Right lobe of liver (tissue), 6 donors: ENCODE data around the gene ZMIZ1. TPM values are rescaled to one million over a fixed set of nuclear protein-coding genes. Genes with fewer than 3 reads are reported as not detected.

Experiments
- ATAC-seq, 4 donors: fragments of 200-7000 bp; cut with Tn5 transposase; one replicate each; pipeline ENCODE4 v1.9.1; 2020; ENCODE audit warnings: mild to moderate bottlenecking in 4 of 4, moderate library complexity in 4 of 4
- DNase-seq, 3 donors: peaks; one replicate each; pipeline ENCODE4 v3.0.0-alpha.2; 2020
- H3K27ac ChIP-seq, 3 donors: fragments of 200-600 bp; one replicate each; pipeline ENCODE4 v1.8.0; 2022
- H3K27me3 ChIP-seq, 2 donors: fragments of 200-600 bp; one replicate each; pipeline ENCODE4 v1.8.0; 2022
- H3K36me3 ChIP-seq, 4 donors: fragments of 200-600 bp; sonication (generic) in 1 of 4; one replicate each; pipeline versions ENCODE4 v1.5.1 to v1.8.0; 2017 to 2022; ENCODE audit warnings: control low read depth in 1 of 4
- H3K4me1 ChIP-seq, 4 donors: fragments of 200-600 bp; sonication (generic) in 1 of 4; one replicate each; pipeline versions ENCODE4 v1.5.1 to v1.8.0; 2017 to 2022; ENCODE audit warnings: control low read depth in 1 of 4
- H3K4me3 ChIP-seq, 3 donors: fragments of 200-600 bp; one replicate each; pipeline ENCODE4 v1.8.0; 2022
- H3K9me3 ChIP-seq, 4 donors: fragments of 200-600 bp; sonication (generic) in 1 of 4; one replicate each; pipeline versions ENCODE4 v1.5.1 to v1.8.0; 2017 to 2022; ENCODE audit warnings: control low read depth in 1 of 4
- POLR2A ChIP-seq: fragments of 450-650 bp; IDR thresholded peaks from one replicate; pipeline ENCODE4 v1.6.1; 2017; ENCODE audit warnings: antibody characterized with exemption, mild to moderate bottlenecking
- WGBS: methylation state at CpG from one replicate; pipeline ENCODE4 v1.1.6; 2018; ENCODE audit warnings: low coverage, low lambda C conversion rate; ENCODE audit not compliant: insufficient coverage; ENCODE audit errors: missing lambda C conversion rate; 5-methylcytosine and 5-hydroxymethylcytosine counted together
- intact Hi-C, 2 donors: fragments of 100-400 bp; cut with DNase I; formaldehyde crosslinking; loops; one replicate each; pipeline versions ENCODE4 v1.11.2 to v1.14.1; 2022
- total RNA-seq, 6 experiments: library from RNA; depleted of rRNA in 2 of 6; stranded (reverse); fragments of >200 nt in 2 of 6; fragmentation: NEBNext Ultra II Directional in 3 of 6; extraction: Animal tissue kit (Norgen Biotek cat#: 25700) in 3 of 6; gene quantifications; one replicate each; pipeline versions ENCODE4 v1.1.0 to v1.2.4, GENCODE V29; 2016 to 2023
- TF ChIP-seq, protein P1 (sequence below), 4 donors: fragments of 200-600 bp in 3 of 4; fragments of 450-650 bp in 1 of 4; IDR thresholded peaks; one replicate each; pipeline versions ENCODE4 v1.5.1 to v1.8.0; 2016 to 2022; ENCODE audit warnings: antibody characterized with exemption in 4 of 4, mild to moderate bottlenecking in 2 of 4
- donor health status: DM: no; HTN: yes; CAD: no.
- donor health status: DM: no; HTN: no; CAD: no.
- donor health status: DM: no; HTN: no; CAD: no.
- donor health status: DM: no; HTN: yes; CAD: no.
- donor health status: DM: no; HTN: yes; CAD: no.

ZMIZ1 gene
- total RNA-seq, 6 experiments from 2014 or later, result 9.9 to 22.8 (median 12.3) TPM

DNA sequence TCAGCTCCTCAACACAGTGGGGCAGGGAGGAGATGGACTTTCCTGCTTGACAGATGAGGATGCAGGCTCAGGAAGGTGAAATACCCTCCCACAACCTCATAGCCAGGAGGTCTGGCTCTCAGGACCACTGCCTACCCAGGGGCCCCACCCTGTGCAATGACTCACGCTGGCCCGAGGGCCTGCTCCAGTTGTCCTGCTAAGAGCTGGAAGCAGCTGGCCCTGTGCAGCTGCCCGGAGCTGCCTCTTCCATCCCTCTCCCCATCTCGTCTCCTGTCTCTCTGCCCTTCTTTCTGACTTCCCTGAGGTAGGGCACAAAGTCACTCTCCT is 123.9 kb downstream of the ZMIZ1 start:
- DNase-seq (no peak), ATAC-seq (no peak)
- 59% methylated on average over 3 of the region's 4 CpGs for WGBS
- no peaks in the 10 kb centered on the region for H3K27me3 ChIP-seq
- H3K27ac ChIP-seq, result no peak overlapping the region
- H3K36me3 ChIP-seq, result no peaks in the 10 kb centered on the region
- H3K4me1 ChIP-seq, result peaks cover 0 to 20% (median 7%) of the 10 kb centered on the region in 4 donors
- no peak overlapping the region for H3K4me3 ChIP-seq
- no peaks in the 10 kb centered on the region for H3K9me3 ChIP-seq
- intact Hi-C loops, result loop anchor here (10.0 kb wide), 4 partner anchors 98 to 208 kb away; partner anchors contain the start of gene ZMIZ1 (in 1 of the 2)
- TF ChIP-seq, protein P1, sequence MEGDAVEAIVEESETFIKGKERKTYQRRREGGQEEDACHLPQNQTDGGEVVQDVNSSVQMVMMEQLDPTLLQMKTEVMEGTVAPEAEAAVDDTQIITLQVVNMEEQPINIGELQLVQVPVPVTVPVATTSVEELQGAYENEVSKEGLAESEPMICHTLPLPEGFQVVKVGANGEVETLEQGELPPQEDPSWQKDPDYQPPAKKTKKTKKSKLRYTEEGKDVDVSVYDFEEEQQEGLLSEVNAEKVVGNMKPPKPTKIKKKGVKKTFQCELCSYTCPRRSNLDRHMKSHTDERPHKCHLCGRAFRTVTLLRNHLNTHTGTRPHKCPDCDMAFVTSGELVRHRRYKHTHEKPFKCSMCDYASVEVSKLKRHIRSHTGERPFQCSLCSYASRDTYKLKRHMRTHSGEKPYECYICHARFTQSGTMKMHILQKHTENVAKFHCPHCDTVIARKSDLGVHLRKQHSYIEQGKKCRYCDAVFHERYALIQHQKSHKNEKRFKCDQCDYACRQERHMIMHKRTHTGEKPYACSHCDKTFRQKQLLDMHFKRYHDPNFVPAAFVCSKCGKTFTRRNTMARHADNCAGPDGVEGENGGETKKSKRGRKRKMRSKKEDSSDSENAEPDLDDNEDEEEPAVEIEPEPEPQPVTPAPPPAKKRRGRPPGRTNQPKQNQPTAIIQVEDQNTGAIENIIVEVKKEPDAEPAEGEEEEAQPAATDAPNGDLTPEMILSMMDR (IDR thresholded peaks at IDR 0.05), result no peak
- no peak for TF ChIP-seq POLR2A

DNA sequence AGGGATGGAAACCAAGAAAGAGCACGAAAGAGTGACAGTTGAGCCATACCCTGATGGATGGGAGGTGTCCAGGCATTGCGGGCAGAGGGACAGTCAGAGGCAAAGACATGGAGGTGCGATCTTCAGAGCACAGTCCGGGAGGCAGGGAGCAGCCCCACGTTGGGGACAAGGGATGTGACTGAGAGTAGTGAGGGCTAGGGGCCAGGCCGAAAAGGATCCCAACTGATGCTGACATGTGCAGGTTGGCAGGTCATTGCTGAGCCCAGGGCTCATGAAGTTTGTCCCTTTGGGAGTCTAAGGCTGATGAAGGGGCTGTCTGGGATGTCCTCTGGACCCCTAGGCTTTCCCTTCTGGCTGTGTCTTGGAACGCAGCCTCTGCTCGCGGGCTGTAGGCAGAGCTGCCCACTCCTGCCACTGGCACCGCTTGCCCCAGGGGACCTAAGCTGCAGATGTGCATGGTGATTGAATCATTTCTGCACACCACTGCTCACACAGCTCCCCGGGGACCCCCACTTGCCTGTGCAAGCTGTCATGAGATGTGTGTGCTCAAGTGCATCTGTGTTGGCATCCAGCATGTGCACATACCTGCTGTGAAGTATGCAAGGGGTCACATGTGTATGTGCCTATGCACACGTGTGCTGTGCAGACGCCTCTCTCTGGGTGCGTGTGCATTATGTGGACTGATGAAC is 125.1 kb downstream of the ZMIZ1 start:
- TF ChIP-seq POLR2A, result no peak
- TF ChIP-seq, protein P1 (IDR thresholded peaks at IDR 0.05), result no peak
- WGBS, result 81% methylated on average over 6 of the region's 14 CpGs
- ATAC-seq (no peak), DNase-seq (no peak)
- H3K9me3 ChIP-seq, result no peaks in the 10 kb centered on the region
- H3K4me3 ChIP-seq, result no peak overlapping the region
- no peaks in the 10 kb centered on the region for H3K36me3 ChIP-seq
- H3K4me1 ChIP-seq, result peaks cover 0 to 8% (median 3%) of the 10 kb centered on the region in 4 donors
- intact Hi-C loops, result loop anchor here (10.0 kb wide), 4 partner anchors 99 to 209 kb away; partner anchors contain the start of gene ZMIZ1 (in 1 of the 2)
- H3K27me3 ChIP-seq, result no peaks in the 10 kb centered on the region
- no peak overlapping the region for H3K27ac ChIP-seq

DNA sequence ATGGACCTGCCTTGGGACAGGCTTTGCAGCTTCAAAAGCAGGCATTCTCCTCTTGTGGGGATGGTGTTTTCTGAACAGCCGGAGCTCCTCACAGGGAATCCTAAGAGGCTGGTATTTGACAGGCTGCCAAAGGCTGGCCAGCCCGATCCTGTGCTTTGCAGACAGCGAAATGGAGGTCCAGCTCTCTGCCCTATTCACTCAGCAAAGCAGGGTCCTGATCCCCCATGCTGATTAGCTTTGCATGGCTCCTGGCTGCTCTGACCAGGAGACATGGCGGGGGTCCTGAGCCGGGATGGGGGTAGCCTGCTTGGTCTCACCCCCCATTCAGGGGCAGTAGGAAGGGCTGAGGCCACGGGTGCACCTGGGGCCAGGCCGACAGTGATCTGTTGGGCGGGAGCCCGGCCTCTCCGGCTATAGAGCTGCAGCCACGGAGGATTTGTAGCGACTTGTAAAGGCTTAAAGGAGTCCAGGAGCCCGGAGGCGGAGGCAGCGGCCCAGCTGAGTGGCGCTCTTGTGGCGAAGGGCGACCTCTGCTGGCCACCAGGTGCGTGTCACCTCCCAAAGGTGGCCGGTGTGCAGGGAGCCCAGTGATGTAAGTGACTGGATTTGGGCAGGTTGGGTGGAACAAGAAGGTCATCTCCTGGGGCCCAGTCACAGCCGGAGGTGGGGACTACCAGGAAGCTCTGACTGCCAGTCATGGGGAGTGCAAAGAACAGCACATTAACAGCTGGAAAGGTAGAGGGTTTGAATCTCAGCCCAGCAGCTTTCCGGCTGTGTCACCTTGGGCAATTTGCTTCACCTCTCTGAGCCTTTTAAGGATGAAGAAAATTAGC is 126.5 kb downstream of the ZMIZ1 start:
- ATAC-seq (peak; percentile 92 to 95 (median 92)), DNase-seq (peak; percentile 86 to 89 (median 88))
- Histone ChIP-seq H3K27ac (peak overlapping the region in 1 of 3 donors; percentile 42), H3K36me3 (no peaks in the 10 kb centered on the region), H3K4me3 (no peak overlapping the region), H3K9me3 (no peaks in the 10 kb centered on the region), H3K4me1 (peaks cover 0 to 11% (median 4%) of the 10 kb centered on the region in 4 donors), H3K27me3 (no peaks in the 10 kb centered on the region)
- intact Hi-C loops, result loop anchor here (10.0 kb wide), 4 partner anchors 101 to 211 kb away; partner anchors contain the start of gene ZMIZ1 (in 1 of the 2)
- TF ChIP-seq POLR2A, result no peak
- TF ChIP-seq, protein P1 (IDR thresholded peaks at IDR 0.05), result peak; percentile 95 to 99 (median 97)
- WGBS, result 10% methylated on average over 9 of the region's 22 CpGs

DNA sequence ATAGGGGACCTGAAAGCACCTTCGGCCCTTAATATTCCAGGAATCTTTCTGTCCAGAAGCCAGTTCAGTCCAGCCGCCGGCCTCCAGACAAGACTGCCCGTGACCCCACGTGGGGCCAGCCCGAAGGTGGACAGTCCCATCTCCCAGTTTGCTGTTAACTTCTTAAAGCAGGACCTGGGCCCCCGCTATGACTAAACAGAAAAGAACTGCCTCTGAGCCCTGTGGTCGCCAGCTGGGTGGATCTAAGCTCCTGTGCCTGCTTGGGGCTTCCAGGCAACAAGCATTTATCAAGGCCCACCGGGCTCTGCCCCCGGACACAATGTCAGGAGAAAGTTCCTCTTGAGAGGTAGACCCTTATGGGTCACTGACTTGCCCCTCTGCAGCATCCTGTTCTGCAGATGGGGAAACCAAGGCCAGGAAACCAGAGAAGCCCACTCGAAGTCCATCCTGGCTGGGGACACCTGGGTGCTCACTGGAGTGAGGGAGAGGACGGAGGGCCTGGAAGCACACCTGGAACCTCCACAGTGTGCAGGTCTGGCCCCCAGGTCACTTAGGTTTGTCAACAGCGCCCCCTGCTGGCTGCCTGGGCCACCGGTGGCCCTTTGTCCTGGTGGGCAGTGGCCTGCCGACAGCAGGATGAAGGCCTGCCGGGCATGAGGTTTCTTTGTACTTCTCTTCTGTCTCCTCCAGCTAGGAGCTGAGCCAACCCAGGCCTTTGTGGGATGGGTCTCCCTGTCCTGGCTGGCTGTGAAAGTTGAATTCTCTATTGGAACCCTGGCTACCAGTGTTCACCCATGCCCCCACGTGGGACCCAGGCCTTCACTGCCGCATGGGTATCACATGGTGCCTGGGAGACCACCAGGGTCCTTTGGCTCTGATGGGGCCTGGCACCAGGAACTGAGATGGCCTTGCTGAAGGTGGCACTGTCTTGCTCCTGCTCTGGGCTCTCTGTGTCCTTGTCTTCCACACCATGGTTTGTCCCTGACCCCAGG is 128.0 kb downstream of the ZMIZ1 start:
- intact Hi-C loops, result loop anchor here (10.0 kb wide), 4 partner anchors 102 to 212 kb away; partner anchors contain the start of gene ZMIZ1 (in 1 of the 2)
- DNase-seq, result peak; percentile 80 to 84 (median 82)
- WGBS, result 80% methylated on average over 5 of the region's 18 CpGs
- H3K4me3 ChIP-seq, result no peak overlapping the region
- TF ChIP-seq POLR2A, result no peak
- TF ChIP-seq, protein P1 (IDR thresholded peaks at IDR 0.05), result peak; percentile 88 to 98 (median 96)
- no peaks in the 10 kb centered on the region for H3K9me3 ChIP-seq
- H3K36me3 ChIP-seq, result no peaks in the 10 kb centered on the region
- no peak overlapping the region for H3K27ac ChIP-seq
- no peaks in the 10 kb centered on the region for H3K27me3 ChIP-seq
- H3K4me1 ChIP-seq, result peaks cover 0 to 12% (median 4%) of the 10 kb centered on the region in 4 donors
- ATAC-seq, result peak; percentile 60 to 67 (median 64)
